T-helper 2 cell (primary cell): ENCODE data around the gene PPP2R2D.

Source experiments
- DNase-seq, 5 experiments: peaks; one replicate each; pipeline versions ENCODE4 v3.0.0 to v3.0.0-alpha.2; 2012 to 2022

The PPP2R2D gene

GRCh38 chr10:131890276-131891195 is 10.3 kb upstream of the PPP2R2D start:
- no peak for DNase-seq

GRCh38 chr10:131891196-131891928 is 9.4 kb upstream of the PPP2R2D start:
- DNase-seq, result no peak

DNA sequence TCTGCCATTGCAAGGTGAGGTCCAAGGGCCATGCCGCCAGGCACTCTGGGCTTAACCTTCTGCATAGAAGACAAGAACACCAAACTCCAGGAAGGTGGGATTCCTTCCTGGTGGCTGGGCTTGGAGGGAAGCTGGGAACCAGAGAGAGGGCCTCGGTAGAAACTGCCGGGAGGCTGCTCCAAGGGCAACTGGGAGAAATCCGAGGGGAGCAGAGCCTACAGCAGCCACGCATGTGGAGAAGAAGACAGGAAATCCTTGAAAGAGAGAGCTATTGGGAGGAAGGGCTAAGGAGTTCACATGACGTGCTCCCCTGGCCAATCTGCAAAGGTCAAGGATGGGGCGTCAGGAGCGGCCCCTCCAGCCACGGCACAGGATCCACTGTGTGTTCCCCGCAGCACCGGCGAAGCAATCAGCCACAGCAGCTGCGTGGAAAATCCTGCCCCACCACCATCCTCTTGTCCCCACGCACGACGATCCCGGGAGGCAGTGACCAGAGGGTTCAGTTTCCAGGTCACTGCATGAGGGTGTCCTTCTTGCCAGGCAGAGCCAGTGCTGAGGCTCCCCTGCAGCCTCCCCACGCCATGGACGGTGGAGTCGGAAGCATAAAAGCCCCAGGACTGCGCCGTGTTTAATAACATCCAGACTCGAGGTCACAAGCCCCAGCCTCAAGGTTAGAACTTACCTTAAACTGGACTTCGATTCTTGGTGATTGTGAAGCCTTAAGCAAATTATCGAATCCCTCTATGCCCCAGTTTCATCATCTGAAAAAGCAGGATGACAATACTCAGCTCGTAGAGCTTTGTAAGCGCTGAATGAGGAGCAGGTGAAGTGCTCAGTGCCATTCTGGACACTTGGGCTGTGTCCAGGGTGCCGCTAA is 8.6 kb upstream of the PPP2R2D start:
- DNase-seq, result no peak

GRCh38 chr10:131892806-131893675 is 7.8 kb upstream of the PPP2R2D start:
- DNase-seq, result no peak

DNA sequence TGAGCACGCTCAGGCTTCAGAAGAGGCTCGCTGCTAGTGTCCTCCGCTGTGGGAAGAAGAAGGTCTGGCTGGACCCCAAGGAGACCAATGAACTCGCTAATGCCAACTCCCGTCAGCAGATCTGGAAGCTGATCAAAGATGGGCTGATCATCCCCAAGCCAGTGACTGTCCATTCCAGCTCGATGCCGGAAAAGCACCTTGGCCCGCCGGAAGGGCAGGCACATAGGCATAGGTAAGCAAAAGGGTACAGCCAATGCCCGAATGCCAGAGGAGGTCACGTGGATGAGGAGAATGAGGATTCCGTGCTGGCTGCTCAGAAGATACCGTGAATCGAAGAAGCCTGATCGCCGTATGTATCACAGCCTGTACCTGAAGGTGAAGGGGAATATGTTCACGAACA is 5.7 kb upstream of the PPP2R2D start:
- no peak for DNase-seq

DNA sequence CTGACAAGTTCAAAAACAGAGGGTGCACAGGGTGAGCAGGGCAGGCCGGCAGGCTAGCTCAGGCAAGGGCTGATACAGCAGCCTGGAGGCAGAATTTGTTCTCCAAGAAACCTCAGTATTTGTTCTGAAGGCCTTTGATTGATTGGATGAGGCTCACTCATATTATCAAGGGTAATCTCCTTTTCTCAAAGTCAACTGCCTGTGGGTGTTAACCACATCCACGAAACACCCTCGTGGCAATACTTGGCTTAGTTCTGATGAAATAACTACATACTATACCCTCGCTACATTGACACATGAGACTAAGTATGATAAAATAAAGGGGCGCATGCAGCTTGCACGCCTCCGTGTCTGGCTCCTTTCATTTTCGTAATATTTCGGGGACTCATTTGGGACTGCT is 4.4 kb upstream of the PPP2R2D start:
- peak in 2 of 5 experiments; percentile 80 to 94 for DNase-seq

DNA sequence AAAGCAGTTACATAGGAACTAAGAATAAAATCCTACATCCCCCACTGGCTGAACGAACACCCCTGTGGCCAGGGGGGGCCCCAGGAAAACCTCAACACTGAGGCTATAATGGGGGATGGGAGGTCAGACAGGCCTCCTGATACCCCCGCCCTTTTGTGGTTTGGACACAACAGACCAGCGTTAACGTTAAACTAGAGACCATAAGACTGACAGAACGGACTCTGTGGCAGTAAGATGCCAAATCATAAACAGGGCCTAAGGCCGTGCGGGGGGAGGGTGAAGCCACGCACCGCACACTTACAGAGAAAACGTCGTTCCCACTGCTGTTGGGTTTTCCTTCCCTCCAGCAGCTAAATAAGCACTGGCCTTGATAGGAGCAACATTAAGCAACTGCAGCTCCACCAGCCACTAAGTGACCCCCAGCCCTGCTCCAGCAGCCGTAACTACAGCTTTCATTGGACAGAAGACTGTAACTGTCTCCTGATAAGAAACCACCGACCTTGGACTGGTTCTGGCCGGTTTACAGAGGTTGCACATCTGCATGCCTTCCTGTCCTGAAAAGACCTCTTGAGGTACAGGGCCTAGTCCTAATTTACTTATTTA is 3.4 kb upstream of the PPP2R2D start:
- no peak for DNase-seq

- DNase-seq, result no peak
Measured at GRCh38 chr10:131898061-131898460, 2.7 kb upstream of the PPP2R2D start.

- no peak for DNase-seq
Measured at GRCh38 chr10:131898713-131899112, 2.1 kb upstream of the PPP2R2D start.

DNA sequence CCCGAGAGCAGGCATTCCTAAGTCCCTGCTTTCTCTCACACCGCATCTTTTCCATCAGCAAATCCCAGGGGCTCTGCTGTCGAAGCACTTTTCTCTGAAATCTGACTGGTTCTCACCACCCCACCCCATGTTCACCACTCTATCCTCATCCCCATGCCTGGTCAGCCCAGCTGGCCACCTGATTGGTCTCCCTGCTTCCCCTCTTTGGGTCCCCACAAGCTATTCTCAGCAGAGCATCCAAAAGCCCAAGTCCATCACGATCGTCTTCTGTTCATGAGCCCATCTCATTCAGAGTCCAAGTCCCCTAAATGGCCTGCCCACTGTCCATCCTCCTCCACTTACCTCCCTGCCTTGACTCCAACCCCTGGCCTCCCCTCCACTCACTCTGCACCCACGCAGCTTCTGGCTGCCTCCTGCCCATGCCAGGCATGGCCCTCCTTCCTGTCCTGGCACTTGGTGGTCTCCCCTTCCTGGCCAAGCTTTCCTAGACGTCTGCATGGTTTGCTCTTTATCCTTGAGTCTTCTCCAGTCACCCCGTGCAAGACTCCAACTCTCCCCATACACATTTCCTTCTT is 1.6 kb upstream of the PPP2R2D start:
- DNase-seq, result no peak

DNA sequence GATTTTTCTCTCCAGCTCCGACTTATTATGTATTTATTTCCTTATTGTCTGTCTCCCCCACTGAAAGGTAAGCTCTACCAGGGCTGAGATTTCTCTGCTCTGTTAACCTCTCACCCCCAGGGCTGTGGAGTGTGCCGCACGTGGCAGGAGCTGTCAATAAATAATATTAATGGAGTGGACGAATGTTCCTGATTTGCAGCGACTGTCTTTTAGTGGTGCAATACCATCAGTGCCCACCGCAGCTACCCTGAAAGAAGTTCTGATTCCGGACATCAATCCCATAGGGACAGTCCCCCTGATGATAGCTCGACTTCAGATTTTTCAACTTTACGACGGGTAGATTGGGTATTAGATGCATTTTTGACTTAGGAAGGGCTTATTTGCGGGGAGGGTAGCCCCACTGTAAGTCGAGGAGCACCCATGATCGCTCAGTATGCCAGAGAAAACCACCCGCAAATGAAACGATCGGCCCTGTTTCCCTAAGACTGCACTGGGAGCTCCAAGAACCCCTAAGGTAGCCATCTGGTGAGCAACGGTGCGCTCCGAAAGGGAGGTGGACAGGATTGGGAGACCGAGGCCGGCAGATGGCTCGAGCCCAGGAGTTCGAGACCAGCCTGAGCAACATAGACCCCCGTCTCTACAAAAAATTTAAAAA is 986 bp upstream of the PPP2R2D start:
- DNase-seq, result no peak

GRCh38 chr10:131901181-131901829 is 497 bp downstream of the PPP2R2D start:
- DNase-seq, result peak in 4 of 5 experiments; percentile 27 to 61 (median 40)

GRCh38 chr10:131902211-131902610 is 1.4 kb downstream of the PPP2R2D start:
- DNase-seq, result no peak

GRCh38 chr10:131902691-131903090 is 1.9 kb downstream of the PPP2R2D start:
- no peak for DNase-seq

DNA sequence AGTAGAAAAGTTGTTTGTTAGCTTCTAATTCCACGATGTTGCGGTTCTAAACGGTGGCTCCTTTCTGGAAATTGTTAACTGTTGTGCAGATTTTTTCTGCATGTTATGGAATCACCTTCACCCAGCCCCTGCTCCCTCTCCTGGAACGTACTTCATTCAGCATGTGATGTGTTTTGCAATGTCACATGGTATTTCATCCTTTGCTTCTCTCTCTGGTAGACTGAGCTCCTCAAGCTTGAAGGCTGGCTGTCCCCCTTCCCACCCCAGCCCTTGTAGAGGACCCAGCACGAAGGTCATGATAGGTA is 4.4 kb downstream of the PPP2R2D start:
- DNase-seq, result no peak

GRCh38 chr10:131905603-131906268 is 4.9 kb downstream of the PPP2R2D start:
- no peak for DNase-seq

GRCh38 chr10:131906269-131906639 is 5.4 kb downstream of the PPP2R2D start:
- DNase-seq, result no peak

DNA sequence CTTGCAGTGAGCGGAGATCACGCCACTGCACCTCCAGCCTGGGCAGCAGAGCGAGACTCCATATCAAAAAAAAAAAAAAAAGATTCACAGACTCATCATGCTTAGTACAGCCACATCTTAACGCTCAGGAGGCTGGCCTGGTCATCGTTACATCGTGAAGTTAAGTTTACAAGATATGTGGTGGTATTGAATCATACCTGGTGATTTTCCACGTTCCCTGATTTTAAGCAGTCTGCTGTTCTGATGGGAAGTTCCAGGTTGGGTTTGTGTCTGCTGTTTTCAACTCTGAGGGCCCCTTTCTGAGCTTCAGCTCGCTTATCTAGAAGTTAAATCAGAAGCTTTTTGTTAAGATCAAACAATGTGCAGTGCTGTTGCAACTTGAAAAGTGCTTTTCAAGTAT is 6.9 kb downstream of the PPP2R2D start:
- DNase-seq, result peak in 2 of 5 experiments; percentile 22 to 65

GRCh38 chr10:131908151-131908550 is 7.3 kb downstream of the PPP2R2D start:
- DNase-seq, result no peak
